ENCODE measurements around the gene RPE.

Gene RPE

GRCh38 chr2:210055825-210056224 lies 53.4 kb downstream of the RPE start:
- no peak overlapping the region for H3K4me3 ChIP-seq (ENCODE audit: control insufficient read depth, low read depth, low read length)
- DNase-seq (ENCODE audit: low read depth), result no peak
- TF ChIP-seq CTCF (conservative IDR thresholded peaks at IDR 0.05; ENCODE audit: control insufficient read depth, insufficient read depth, low read depth, low read length), result no peak

- no peak overlapping the region for H3K4me3 ChIP-seq (ENCODE audit: control insufficient read depth, low read depth, low read length)
- TF ChIP-seq CTCF (conservative IDR thresholded peaks at IDR 0.05; ENCODE audit: control insufficient read depth, insufficient read depth, low read depth, low read length), result no peak
- no peak for DNase-seq (ENCODE audit: low read depth)
Observed at GRCh38 chr2:210063306-210063705, 60.9 kb downstream of the RPE start.
